Keratinocyte (primary cell): ENCODE results near the gene CEP170B. TPM values are rescaled to one million over a fixed set of nuclear protein-coding genes. Genes with fewer than 3 reads are reported as not detected.

Experiments used
- DNase-seq: peaks from one replicate; pipeline ENCODE4 v3.0.0-alpha.2; 2011; ENCODE audit warnings: low read depth, missing footprints, low spot score
- FAIRE-seq: peaks from 2 replicates; lab custom pipeline; 2011; peaks lifted over from hg19 to GRCh38; lab: Jason Lieb, UNC
- H2AFZ ChIP-seq: 2 replicates; pipeline ENCODE4 v1.6.0; 2012; ENCODE audit warnings: low read length, control low read depth, inconsistent platforms; ENCODE audit not compliant: control insufficient read depth
- H3K27ac ChIP-seq: 2 replicates; pipeline ENCODE4 v1.5.1; 2011; ENCODE audit warnings: low read length; ENCODE audit not compliant: control insufficient read depth, insufficient read depth
- H3K27me3 ChIP-seq: 3 replicates; pipeline ENCODE4 v1.6.0; 2011; ENCODE audit warnings: low read length; ENCODE audit not compliant: control insufficient read depth, insufficient read depth; ENCODE audit errors: extremely low read depth
- H3K36me3 ChIP-seq, 2 experiments: 2 replicates in 1 of 2; 3 replicates in 1 of 2; pipeline ENCODE4 v1.5.1; 2011; ENCODE audit warnings: low read length in 2 of 2, mild to moderate bottlenecking in 1 of 2; ENCODE audit not compliant: control insufficient read depth in 2 of 2, insufficient read depth in 2 of 2; ENCODE audit errors: extremely low read depth in 1 of 2
- H3K4me1 ChIP-seq: 3 replicates; pipeline ENCODE4 v1.5.1; 2011; ENCODE audit warnings: low read length; ENCODE audit not compliant: control insufficient read depth, insufficient read depth; ENCODE audit errors: extremely low read depth
- H3K4me2 ChIP-seq: 3 replicates; pipeline ENCODE4 v1.6.0; 2011; ENCODE audit warnings: low read depth, low read length; ENCODE audit not compliant: control insufficient read depth, insufficient read depth; ENCODE audit errors: extremely low read depth
- H3K4me3 ChIP-seq, 3 experiments: fragments of 200-600 bp in 1 of 3; sonication (generic) in 1 of 3; 2 replicates in 2 of 3; 3 replicates in 1 of 3; pipeline ENCODE4 v1.5.1; 2011 to 2016; ENCODE audit warnings: low read length in 3 of 3, mild to moderate bottlenecking in 3 of 3, control low read depth in 2 of 3, inconsistent platforms in 1 of 3, low read depth in 1 of 3, mixed read lengths in 1 of 3, mixed run types in 1 of 3, moderate library complexity in 1 of 3; ENCODE audit not compliant: control insufficient read depth in 2 of 3, insufficient read depth in 2 of 3; ENCODE audit errors: extremely low read depth in 1 of 3
- H3K79me2 ChIP-seq: 2 replicates; pipeline ENCODE4 v1.6.0; 2012; ENCODE audit warnings: low read length; ENCODE audit not compliant: control insufficient read depth, insufficient read depth
- H3K9ac ChIP-seq: 3 replicates; pipeline ENCODE4 v1.6.0; 2011; ENCODE audit warnings: low read length; ENCODE audit not compliant: control insufficient read depth, insufficient read depth; ENCODE audit errors: extremely low read depth
- H3K9me1 ChIP-seq: 3 replicates; pipeline ENCODE4 v1.6.0; 2011; ENCODE audit warnings: low read length; ENCODE audit not compliant: control insufficient read depth, insufficient read depth; ENCODE audit errors: extremely low read depth
- H3K9me3 ChIP-seq: 2 replicates; pipeline ENCODE4 v1.5.1; 2012; ENCODE audit warnings: low read depth, low read length; ENCODE audit not compliant: control insufficient read depth
- H4K20me1 ChIP-seq: 3 replicates; pipeline ENCODE4 v1.6.0; 2011; ENCODE audit warnings: low read length; ENCODE audit not compliant: control insufficient read depth, insufficient read depth; ENCODE audit errors: extremely low read depth
- CTCF ChIP-seq, 3 experiments: IDR thresholded peaks in 1 of 3; conservative IDR thresholded peaks in 1 of 3; optimal IDR thresholded peaks in 1 of 3; 2 replicates in 2 of 3; 3 replicates in 1 of 3; pipeline versions ENCODE3 to v1.5.1; 2011; ENCODE audit warnings: low read length in 3 of 3, mild to moderate bottlenecking in 3 of 3, moderate library complexity in 2 of 3, control low read depth in 1 of 3, inconsistent platforms in 1 of 3; ENCODE audit not compliant: insufficient read depth in 2 of 3; ENCODE audit errors: extremely low read depth in 1 of 3
- EZH2 ChIP-seq: IDR thresholded peaks from one replicate; pipeline ENCODE4 v1.6.1; 2012; ENCODE audit warnings: inconsistent platforms, mild to moderate bottlenecking, low read length, moderate library complexity
- dilution Hi-C: fragments of 300-500 bp; cut with MboI; formaldehyde crosslinking; loops from one replicate; pipeline ENCODE4 v1.7.0; 2020; ENCODE audit warnings: low sequenced_read_pairs; ENCODE audit not compliant: extremely low pct_ligation_motif_present
- polyA plus RNA-seq, 5 experiments: library from polyadenylated mRNA; depleted of rRNA in 3 of 5; stranded (reverse) in 3 of 5; stranded (forward) in 1 of 5; unstranded in 1 of 5; fragments of >200 nt; gene quantifications; 1 replicate in 1 of 5; 2 replicates in 3 of 5; 3 replicates in 1 of 5; pipeline versions ENCODE4 v1.2.1 to v1.2.3, GENCODE V29; 2011 to 2012; ENCODE audit warnings: missing spikeins in 2 of 5, low read depth in 1 of 5, low replicate concordance in 1 of 5

CEP170B gene
- polyA plus RNA-seq, 1 donor (not counting 4 experiments of a cell fraction or from before 2014, with no cell fraction given): 8.7 TPM

GRCh38 chr14:104874110-104874531 is 9.1 kb downstream of the CEP170B start:
- Histone ChIP-seq H3K4me1 (peaks cover 26% of the 10 kb centered on the region), H2AFZ (no peak overlapping the region), H3K4me2 (peak overlapping the region; percentile 32), H4K20me1 (peaks cover 61% of the 10 kb centered on the region), H3K4me3 (no peak overlapping the region), H3K27me3 (no peaks in the 10 kb centered on the region), H3K27ac (no peak overlapping the region), H3K79me2 (peaks cover 77% of the 10 kb centered on the region), H3K36me3 (peaks cover 13 to 19% of the 10 kb centered on the region in 2 experiments), H3K9me1 (peaks cover 4% of the 10 kb centered on the region), H3K9ac (no peak overlapping the region), H3K9me3 (no peaks in the 10 kb centered on the region)
- TF ChIP-seq EZH2 (no peak), CTCF (optimal IDR thresholded peaks at IDR 0.05 in 1 of 3, IDR thresholded peaks at IDR 0.05 in 1 of 3, conservative IDR thresholded peaks at IDR 0.05 in 1 of 3; ENCODE audit: extremely low read depth in 1 of 3, insufficient read depth in 2 of 3, low read length in 3 of 3) (no peak)
- FAIRE-seq (no peak), DNase-seq (no peak)
- dilution Hi-C loops: no loop called here

GRCh38 chr14:104874571-104875411 is 9.7 kb downstream of the CEP170B start:
- Histone ChIP-seq H3K4me1 (peaks cover 26% of the 10 kb centered on the region), H3K27me3 (no peaks in the 10 kb centered on the region), H3K9me3 (no peaks in the 10 kb centered on the region), H2AFZ (no peak overlapping the region), H3K9me1 (peaks cover 4% of the 10 kb centered on the region), H4K20me1 (peaks cover 54% of the 10 kb centered on the region), H3K9ac (no peak overlapping the region), H3K4me2 (peak overlapping the region; percentile 32), H3K4me3 (no peak overlapping the region), H3K79me2 (peaks cover 70% of the 10 kb centered on the region), H3K36me3 (peaks cover 18 to 19% of the 10 kb centered on the region in 2 experiments), H3K27ac (no peak overlapping the region)
- dilution Hi-C loops: no loop called here
- no peak for TF ChIP-seq EZH2
- TF ChIP-seq CTCF (optimal IDR thresholded peaks at IDR 0.05 in 1 of 3, IDR thresholded peaks at IDR 0.05 in 1 of 3, conservative IDR thresholded peaks at IDR 0.05 in 1 of 3; ENCODE audit: extremely low read depth in 1 of 3, insufficient read depth in 2 of 3, low read length in 3 of 3): no peak
- FAIRE-seq (no peak), DNase-seq (no peak)
